ENCODE measurements around the gene MLNR. TPM values are rescaled to one million over a fixed set of nuclear protein-coding genes. Genes with fewer than 3 reads are reported as not detected.

The MLNR gene, protein sequence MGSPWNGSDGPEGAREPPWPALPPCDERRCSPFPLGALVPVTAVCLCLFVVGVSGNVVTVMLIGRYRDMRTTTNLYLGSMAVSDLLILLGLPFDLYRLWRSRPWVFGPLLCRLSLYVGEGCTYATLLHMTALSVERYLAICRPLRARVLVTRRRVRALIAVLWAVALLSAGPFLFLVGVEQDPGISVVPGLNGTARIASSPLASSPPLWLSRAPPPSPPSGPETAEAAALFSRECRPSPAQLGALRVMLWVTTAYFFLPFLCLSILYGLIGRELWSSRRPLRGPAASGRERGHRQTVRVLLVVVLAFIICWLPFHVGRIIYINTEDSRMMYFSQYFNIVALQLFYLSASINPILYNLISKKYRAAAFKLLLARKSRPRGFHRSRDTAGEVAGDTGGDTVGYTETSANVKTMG
- under 1 TPM in 1 of 3 donors, not detected in 2; 0.24 TPM for polyA plus RNA-seq (ENCODE audit: insufficient read length in 3 of 3)

DNA sequence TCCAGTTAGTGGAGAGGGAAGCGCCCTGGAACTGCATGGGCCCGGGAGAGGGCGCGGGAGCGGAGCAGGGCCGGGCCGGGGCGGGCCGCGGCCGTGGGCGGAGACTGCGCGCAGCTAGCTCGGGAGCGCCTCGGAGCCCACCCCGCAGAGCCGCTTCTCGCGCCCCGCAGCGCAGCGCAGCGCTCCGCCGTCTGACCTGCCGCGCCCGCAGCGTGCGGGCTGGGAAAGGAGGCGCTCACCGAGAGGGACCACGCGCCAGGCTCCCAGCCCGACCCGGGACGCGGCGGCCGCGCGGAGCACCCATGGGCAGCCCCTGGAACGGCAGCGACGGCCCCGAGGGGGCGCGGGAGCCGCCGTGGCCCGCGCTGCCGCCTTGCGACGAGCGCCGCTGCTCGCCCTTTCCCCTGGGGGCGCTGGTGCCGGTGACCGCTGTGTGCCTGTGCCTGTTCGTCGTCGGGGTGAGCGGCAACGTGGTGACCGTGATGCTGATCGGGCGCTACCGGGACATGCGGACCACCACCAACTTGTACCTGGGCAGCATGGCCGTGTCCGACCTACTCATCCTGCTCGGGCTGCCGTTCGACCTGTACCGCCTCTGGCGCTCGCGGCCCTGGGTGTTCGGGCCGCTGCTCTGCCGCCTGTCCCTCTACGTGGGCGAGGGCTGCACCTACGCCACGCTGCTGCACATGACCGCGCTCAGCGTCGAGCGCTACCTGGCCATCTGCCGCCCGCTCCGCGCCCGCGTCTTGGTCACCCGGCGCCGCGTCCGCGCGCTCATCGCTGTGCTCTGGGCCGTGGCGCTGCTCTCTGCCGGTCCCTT, at the start of gene MLNR:
MLNR (plus strand) TSS at position 303 of the 820 bp plus-strand sequence; CDS start at position 303, 0 bp downstream.
- peak in 1 of 3 donors; percentile 29 for DNase-seq (ENCODE audit: low read depth in 3 of 3, low spot score in 2 of 3)

DNA sequence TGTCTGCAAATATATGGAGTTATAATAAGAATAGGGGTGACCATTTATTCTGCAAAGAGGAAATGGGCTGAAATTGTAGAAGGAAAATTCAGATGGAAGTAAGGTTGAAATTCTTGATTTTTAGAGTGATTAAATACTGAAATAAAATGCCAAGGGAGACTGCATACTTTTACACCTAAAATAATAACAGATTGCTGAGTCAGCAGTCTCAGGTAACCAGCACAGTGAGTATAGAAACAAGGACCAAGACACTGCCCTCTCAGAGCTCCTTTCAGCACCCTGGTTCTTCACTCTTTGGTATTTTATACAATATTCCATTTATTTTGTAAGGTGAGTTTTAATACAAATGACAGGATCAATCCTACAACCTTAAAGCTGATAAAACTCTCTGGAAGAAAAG, 48.8 kb upstream of the MLNR start:
- DNase-seq (ENCODE audit: low read depth in 3 of 3, low spot score in 2 of 3): no peak

DNA sequence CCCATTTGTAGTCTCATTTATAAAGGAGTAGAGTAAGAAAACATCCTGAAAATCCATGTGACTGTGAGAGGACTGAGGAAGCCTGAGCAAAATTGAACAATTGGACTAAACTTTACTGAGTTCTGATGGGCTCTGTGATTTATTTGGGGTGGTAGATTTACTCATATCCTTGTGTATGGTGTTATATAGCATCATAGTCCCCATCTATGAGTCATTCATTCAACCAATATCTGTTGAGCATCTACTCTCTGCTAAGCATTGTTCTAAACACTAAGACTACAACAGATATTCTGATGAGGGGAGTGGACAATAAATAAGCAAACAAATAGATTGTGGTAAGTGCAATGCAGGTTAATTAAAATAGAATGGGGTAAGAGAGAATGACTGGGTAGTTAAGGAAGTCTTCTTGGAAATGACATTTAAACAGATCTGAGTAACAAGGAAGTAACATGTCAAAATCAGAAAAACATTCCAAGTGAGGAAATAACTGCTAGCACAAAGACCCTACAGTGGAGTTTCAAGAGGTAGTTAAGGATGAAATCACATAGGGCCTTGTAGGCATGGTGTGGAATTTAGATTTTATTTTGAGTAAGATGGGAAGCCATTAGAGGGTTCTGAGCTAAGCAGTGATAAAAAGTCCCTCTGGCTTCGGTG, 36.3 kb upstream of the MLNR start:
- no peak for DNase-seq (ENCODE audit: low read depth in 3 of 3, low spot score in 2 of 3)

DNA sequence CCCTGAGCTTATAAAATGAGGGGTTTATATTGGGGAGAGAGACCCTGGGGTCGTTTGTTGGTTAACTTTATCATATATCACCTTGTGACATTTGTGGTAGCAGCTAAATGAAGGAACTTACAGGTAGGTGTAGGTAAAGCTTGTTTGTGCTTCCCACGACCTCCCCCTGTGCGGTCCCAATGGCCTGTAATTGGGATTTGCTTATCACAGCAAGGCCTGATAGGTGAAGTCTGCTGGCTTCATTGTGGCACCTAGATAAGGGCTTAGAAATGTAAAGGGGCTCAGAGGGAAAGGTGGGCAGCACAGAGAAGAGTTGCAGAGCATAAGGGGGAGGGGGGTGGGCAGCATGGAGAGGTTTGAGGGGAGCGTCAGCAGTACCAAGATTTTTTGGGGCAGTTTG, 35.5 kb upstream of the MLNR start:
- no peak for DNase-seq (ENCODE audit: low read depth in 3 of 3, low spot score in 2 of 3)

DNA sequence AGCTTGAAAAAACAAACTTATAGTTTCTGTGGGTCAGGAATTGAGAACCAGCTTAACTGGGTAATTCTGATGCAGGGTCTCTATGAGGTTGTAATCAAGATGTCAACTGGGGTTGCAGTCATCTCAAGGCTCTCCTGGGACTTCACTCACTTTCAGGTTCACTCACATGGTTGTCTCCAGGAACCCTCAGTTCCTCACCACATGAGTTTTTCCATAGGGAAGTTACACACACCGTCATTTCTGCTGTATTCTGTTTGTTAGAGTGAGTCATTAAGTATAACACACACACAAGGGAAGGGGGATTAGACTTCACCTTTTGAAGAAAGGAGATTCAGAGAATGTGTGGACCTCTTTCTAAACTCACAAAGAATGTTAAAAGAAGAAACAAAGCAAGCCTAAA, 34.9 kb upstream of the MLNR start:
- DNase-seq (ENCODE audit: low read depth in 3 of 3, low spot score in 2 of 3): no peak

DNA sequence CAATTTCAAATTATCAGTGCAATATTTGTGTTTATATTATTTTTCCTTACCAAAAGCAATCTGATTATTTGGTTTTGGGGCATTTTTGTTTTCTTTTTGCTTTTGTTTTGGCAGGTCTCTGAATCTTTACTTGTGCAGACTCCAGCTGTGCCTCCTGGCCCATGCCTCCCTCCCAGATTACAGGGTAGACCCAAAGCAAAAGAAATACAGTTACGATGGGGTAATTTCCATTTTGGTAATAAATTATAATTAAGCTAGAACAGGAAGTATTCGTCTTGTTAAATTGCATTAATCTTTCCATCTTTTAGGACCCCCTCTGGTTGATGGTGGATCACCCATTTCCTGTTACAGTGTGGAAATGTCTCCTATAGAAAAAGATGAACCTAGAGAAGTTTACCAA, 29.2 kb upstream of the MLNR start:
- no peak for DNase-seq (ENCODE audit: low read depth in 3 of 3, low spot score in 2 of 3)

DNA sequence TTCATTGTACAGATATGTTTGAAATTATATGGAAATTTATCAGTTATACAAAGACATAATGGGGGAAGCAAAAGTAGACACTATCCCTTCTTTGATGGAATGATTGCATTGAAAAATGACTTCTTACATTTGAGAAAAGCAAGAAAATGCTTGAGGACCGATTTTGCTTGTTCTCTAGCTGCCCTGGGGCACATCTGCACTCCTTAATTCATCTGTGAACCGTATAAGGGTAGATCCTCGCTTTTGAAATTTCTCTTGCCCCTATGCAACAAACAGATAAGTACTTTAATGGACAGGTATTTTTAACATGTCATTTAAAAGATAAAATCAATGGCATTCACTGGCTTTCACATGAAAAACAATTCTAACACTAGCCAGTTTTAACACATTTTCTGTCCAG, 13.5 kb upstream of the MLNR start:
- DNase-seq (ENCODE audit: low read depth in 3 of 3, low spot score in 2 of 3): no peak

DNA sequence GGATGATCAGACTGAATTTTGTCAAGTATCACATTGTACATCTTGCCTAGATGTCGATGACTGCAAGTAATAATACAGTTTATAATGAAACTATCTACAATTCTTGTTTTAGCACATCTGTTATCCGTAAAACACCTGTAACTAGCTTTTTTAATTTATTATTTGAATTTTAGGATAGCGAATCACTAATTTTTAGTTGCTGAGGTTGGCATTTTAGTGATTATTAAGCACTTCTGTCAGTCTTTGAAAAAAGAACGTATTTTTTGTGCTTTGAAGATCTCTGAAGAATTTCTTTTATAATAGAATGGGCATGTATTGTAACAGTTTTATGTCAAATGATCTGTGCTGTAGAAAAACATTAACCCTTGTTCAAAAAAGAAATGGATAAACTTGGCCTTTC, 11.5 kb upstream of the MLNR start:
- no peak for DNase-seq (ENCODE audit: low read depth in 3 of 3, low spot score in 2 of 3)

DNA sequence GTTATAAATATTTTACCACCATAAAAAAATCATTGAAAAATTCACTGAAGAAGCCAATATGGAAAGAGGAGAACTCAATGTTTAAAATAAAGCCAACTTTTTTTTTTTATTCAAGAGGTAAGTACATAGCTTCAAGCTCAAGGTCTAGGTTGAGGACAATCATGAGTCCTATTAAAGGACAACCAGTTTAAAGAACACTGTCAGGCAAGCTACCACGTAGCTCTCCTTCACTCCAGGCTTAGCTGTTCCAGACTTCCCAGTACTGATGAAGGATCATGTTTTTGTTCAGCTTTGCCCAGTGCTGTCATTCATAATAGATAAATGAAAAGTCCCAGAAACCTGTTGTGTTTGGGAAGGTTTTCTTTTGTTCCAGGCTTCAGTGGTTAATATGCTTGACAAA, 10.0 kb upstream of the MLNR start:
- DNase-seq (ENCODE audit: low read depth in 3 of 3, low spot score in 2 of 3): no peak

DNA sequence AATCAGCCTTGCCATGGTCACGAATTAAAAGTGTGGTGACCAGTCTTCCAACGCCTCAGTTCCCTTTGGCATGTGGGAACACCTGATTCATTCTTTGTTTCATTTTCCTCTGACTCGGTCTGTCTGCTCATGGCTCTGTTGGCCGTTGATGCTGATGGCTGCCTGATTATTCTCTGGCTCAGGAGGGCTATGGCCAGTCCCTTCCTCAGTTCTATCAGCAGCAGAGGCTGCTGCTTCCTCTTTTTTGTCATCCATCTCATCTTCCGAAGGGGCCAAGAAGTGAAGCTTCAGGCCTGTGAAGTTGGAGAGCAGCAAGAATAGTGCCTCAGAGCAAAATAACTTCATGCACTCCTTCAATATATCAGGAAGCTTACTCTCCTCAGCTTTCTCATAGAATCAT, 9.5 kb upstream of the MLNR start:
- no peak for DNase-seq (ENCODE audit: low read depth in 3 of 3, low spot score in 2 of 3)

DNA sequence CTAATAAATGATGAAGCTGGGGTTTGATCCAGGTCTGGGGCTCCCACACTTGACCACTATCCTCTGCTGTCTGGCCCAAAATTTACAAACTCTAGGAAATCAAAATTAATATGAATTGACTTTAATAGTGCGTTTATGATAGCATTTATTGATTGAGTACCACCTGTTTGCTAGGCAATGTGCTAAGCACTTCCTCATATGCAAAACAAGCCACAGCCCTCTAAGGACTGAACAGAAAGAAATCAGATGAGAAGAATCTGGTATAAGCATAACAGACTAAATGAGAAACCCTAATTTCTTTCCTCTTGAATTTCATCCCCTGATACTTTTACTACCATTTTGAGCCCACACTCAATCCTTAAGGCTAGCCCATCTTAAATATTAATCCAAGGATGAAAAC, 6.6 kb upstream of the MLNR start:
- no peak for DNase-seq (ENCODE audit: low read depth in 3 of 3, low spot score in 2 of 3)

DNA sequence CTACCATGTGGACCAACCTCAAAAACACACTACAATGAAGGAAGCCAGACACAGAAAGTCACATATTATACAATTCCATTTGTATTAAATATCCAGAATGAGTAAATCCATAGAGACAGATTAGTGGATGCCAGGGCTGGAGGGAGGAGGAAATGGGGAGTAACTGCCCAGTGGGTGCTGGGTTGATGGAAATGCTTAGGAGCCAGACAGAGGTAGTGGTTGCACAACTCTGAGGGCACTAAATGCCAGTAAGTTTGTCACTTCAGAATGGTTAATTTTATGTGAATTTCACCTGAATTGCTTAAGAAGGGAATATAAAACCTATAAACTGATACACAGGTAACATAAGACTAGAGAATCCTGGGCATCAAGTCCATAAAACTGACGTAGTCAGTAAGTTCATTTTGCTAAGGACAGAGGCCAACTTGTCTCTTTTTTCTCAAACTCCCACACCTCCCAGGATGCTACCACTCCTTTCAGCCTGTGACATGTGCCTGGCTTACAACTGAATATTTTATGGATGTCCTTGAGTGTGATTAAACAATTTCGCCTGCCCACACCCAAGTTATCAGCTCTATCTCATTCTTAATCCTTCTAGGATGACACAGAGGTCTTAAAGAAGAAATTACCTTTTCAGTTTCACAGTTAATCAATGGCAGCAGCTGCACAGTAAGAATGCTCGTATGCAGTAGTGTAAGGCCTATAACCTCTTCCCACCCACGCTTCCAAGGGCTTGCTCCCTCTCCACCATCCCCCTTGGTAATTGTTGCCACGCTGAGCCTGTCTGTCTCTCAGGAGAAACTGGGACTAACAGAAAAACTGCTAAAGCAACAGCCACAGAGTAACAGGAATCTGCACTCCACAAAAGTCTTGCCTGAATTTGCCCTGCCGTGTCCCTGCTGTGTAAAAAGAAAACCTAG, 5.9 kb upstream of the MLNR start:
- no peak for DNase-seq (ENCODE audit: low read depth in 3 of 3, low spot score in 2 of 3)

DNA sequence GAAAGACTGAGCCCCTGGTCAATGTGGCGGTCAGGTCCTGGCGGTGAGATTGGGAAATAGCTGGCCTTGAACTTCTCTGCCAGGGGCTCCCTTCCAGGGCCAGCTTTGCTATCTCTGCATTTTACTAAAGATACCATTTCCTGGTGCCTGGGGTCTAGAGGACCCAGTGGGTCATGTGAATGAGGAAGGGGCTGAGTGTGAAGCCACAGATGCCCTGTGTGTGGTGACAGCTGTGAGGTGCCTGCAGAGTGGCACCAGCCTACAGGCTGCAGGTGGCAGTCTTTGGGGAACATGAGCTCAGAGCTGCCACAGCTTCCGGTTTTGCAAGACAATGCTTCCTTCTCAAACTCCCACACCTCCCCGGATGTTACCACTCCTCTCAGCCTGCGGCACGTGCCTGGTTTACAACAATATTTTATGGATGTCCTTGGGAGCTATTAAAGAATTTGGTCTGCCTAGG, 5.2 kb upstream of the MLNR start:
- DNase-seq (ENCODE audit: low read depth in 3 of 3, low spot score in 2 of 3): no peak

DNA sequence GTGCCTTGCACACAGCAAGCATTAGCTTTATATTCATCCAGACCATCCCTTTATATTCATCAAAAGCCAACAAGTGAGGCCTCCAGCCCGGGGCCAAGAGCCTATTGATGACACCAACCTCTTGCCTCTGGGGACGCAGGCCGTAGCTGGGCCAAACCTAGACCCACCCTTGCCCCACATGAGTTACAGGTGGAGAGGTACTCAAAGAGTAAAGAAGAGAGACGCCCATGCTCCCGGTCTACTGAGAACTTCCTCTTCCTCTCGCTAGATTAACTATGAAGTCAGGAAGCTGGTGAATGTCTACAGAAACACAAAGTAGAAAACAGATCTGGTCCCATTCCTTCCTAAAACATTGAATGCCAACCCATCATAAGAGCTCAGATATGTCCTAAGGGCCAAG, 3.8 kb upstream of the MLNR start:
- no peak for DNase-seq (ENCODE audit: low read depth in 3 of 3, low spot score in 2 of 3)

DNA sequence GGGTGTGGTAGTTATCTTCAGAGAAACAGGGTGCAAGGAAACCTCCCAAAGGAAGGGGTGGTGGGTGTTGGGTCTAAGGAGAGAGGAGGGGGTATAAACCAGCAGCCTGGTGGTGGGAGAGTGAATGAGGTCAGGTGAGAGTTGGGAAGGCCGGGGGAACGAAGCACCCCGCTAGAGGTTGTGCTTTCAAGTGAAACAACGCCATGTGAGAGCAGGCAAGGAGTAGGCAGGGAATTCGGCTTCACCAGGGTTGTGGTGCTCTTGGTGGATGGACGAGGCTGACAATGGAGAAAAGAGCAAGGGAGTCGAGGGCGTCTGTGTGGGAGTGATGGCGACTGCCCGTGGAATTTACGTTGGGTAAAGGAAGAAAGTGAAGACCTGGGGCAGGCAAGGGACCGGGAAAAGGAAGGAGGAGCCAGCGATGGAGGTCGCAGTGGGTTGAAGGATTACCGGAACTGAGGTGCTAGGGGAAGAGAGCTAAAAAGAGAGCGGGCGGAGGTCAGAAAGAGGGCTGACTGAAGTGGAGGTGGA, 2.1 kb upstream of the MLNR start:
- DNase-seq (ENCODE audit: low read depth in 3 of 3, low spot score in 2 of 3): no peak

DNA sequence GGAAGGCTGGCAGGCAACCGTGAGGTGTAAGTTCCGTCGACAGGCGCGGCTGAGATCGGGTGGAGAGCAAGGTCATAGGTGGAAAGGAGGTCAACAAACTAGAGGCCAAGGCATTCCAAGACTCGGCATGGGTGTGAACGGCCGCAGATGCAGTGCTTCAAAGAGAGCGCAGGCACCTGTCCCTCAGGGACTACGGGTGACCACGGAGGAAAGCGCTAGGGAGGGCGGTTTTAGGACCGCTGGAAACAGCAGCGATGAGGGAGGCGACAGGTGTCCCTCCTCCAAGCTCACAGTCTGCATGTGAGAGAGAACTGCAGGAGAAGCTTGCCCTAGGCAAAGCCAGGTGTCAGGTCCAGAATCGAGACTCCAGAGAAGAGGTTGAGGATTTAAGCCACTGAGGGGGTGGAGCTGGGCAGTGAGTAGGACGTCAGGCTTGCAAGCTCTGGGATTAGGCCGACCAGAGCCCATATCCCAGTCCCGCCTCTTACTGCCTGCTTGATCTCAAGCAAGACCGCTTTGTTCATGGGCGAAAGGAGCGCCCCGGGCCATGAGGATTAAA, 1.6 kb upstream of the MLNR start:
- DNase-seq (ENCODE audit: low read depth in 3 of 3, low spot score in 2 of 3): no peak

DNA sequence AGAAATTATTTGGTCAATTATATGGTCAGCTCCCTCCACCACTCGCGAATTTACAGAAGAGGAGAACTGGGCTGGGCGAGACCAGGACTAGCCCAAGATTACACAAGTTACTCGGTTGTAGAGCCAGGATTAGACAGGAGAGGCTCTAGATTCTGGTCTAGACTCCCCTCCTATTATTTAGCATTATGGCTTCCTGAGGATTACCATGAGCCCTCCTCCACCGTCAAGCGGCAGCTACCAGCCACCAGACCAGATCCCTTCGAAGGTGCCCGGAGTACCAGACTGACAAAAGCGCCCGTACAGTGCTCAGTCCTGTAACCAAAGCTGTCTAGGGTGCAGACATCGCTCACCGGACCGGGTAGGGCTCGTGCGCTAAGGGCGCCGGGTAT, 497 bp upstream of the MLNR start:
- DNase-seq (ENCODE audit: low read depth in 3 of 3, low spot score in 2 of 3): no peak

DNA sequence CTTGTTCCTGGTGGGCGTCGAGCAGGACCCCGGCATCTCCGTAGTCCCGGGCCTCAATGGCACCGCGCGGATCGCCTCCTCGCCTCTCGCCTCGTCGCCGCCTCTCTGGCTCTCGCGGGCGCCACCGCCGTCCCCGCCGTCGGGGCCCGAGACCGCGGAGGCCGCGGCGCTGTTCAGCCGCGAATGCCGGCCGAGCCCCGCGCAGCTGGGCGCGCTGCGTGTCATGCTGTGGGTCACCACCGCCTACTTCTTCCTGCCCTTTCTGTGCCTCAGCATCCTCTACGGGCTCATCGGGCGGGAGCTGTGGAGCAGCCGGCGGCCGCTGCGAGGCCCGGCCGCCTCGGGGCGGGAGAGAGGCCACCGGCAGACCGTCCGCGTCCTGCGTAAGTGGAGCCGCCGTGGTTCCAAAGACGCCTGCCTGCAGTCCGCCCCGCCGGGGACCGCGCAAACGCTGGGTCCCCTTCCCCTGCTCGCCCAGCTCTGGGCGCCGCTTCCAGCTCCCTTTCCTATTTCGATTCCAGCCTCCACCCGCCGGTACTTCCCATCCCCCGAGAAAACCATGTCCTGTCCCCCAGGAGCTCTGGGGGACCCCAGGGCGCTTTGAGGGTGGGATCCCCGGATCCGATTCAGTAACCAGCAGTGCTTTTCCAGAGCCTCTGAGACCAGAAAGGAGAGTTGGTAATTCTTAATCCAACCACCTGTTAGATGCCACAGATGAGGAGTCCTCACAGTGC, 885 bp downstream of the MLNR start:
- no peak for DNase-seq (ENCODE audit: low read depth in 3 of 3, low spot score in 2 of 3)

DNA sequence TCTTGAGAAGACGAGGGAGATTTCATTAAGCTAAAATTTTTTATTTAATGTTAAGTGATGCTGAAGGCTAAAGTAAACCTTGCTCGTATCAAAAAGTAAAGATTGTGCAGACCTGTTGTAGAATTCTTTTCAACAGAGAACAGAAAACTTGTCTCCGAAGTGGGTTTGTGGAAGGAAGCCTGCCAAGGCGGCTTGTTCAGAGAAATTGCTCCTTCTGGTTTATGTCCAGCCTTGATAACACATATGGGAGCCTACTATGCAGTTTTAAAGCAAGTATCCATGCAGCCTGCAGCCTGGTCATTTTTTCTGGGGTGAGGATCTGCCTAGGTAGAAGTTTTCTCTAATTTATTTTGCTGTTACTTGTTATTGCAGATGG, 1.4 kb downstream of the MLNR start:
- no peak for DNase-seq (ENCODE audit: low read depth in 3 of 3, low spot score in 2 of 3)

Measured in right renal cortex interstitium (tissue), 3 donors.